Thoracic aorta (tissue), 2 donors: ENCODE measurements around the gene FOXP1. TPM values are rescaled to one million over a fixed set of nuclear protein-coding genes. Genes with fewer than 3 reads are reported as not detected.

Source experiments
- ATAC-seq: fragments of 150-250 bp; one replicate; pipeline ENCODE4 v1.8.0; 2017; ENCODE audit warnings: low read depth; ENCODE audit not compliant: insufficient number of reproducible peaks, low FRiP score
- DNase-seq: peaks from one replicate; pipeline ENCODE4 v3.0.0-alpha.2; 2020; ENCODE audit warnings: low spot score
- H3K27ac ChIP-seq, 2 donors: fragments of 200-600 bp; sonication (generic); 1 replicate in 1 of 2; 2 replicates in 1 of 2; pipeline ENCODE4 v1.5.1; 2016; ENCODE audit warnings: mild to moderate bottlenecking in 2 of 2, moderate library complexity in 2 of 2
- H3K27me3 ChIP-seq: fragments of 200-600 bp; sonication (generic); replicated peaks from 2 replicates; pipeline ENCODE4 v1.6.0; 2016; ENCODE audit warnings: mild to moderate bottlenecking; ENCODE audit not compliant: insufficient read depth
- H3K36me3 ChIP-seq: fragments of 200-600 bp; sonication (generic); one replicate; pipeline ENCODE4 v1.5.1; 2016
- H3K4me1 ChIP-seq, 2 donors: fragments of 200-600 bp; sonication (generic); 1 replicate in 1 of 2; 2 replicates in 1 of 2; pipeline versions ENCODE4 v1.5.1 to v1.6.0; 2016; ENCODE audit warnings: low read depth in 2 of 2, mild to moderate bottlenecking in 1 of 2; ENCODE audit not compliant: control insufficient read depth in 1 of 2
- H3K4me3 ChIP-seq: fragments of 200-600 bp; sonication (generic); 2 replicates; pipeline ENCODE4 v1.5.1; 2016; ENCODE audit warnings: mild to moderate bottlenecking
- H3K9me3 ChIP-seq: fragments of 200-600 bp; sonication (generic); 2 replicates; pipeline ENCODE4 v1.5.1; 2016
- total RNA-seq, 2 donors: library from RNA; depleted of rRNA; stranded (reverse); fragments of >200 nt; gene quantifications; one replicate each; pipeline versions ENCODE4 v1.1.0 to v1.2.3, GENCODE V29; 2016
- TF ChIP-seq, protein P1 (sequence below): fragments of 200-600 bp; sonication (generic); IDR thresholded peaks from one replicate; pipeline ENCODE4 v1.5.1; 2019; ENCODE audit warnings: antibody characterized with exemption

Gene FOXP1
- total RNA-seq, 2 donors from 2014 or later, result 176 to 255 TPM

DNA sequence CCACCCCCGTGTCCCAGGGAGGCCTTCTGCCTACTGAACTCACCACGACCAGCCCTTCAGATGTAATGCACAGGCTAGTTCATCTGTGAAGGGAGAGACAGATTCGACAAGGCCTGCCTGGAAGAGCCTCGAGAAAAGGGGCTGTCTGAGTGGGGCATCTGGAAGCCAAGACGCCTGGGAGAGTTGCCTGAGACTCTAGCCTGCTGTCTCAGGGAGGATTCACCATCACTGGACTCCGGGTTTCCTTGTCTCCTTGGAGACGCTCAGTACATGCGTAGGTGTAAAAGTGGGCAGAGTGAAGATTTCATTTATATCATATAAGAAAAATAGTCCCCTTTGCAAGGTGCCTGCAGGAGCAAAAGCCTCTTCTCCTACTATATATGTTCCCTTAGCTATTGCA, 468.9 kb downstream of the FOXP1 start:
- DNase-seq, result no peak
- Histone ChIP-seq H3K9me3 (no peaks in the 10 kb centered on the region), H3K27me3 (no peaks in the 10 kb centered on the region), H3K4me1 (peaks cover 27 to 92% of the 10 kb centered on the region in 2 donors), H3K4me3 (no peak overlapping the region), H3K27ac (peak overlapping the region; percentile 38 to 41), H3K36me3 (peaks cover 7% of the 10 kb centered on the region)
- TF ChIP-seq, protein P1, sequence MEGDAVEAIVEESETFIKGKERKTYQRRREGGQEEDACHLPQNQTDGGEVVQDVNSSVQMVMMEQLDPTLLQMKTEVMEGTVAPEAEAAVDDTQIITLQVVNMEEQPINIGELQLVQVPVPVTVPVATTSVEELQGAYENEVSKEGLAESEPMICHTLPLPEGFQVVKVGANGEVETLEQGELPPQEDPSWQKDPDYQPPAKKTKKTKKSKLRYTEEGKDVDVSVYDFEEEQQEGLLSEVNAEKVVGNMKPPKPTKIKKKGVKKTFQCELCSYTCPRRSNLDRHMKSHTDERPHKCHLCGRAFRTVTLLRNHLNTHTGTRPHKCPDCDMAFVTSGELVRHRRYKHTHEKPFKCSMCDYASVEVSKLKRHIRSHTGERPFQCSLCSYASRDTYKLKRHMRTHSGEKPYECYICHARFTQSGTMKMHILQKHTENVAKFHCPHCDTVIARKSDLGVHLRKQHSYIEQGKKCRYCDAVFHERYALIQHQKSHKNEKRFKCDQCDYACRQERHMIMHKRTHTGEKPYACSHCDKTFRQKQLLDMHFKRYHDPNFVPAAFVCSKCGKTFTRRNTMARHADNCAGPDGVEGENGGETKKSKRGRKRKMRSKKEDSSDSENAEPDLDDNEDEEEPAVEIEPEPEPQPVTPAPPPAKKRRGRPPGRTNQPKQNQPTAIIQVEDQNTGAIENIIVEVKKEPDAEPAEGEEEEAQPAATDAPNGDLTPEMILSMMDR, result no peak
- no peak for ATAC-seq

DNA sequence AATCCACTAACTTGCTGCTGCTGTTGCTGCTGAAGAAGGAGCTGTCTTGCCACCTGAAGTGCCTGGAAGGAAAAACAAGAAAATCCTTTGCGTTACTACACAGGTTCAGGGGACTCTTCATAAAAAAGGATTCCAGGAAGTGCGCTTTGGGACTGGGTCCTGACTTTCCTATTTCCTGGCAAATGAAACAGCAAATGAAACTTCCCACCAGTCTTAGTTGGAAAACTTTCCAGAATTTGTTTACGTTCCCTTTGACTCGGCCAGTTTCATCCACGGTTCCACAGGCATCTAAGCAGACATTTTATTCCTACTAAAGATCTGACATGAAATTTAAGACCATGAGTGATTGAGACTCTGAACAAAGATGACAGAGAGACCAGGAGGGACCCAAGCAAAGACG, 471.0 kb downstream of the FOXP1 start:
- no peak for ATAC-seq
- Histone ChIP-seq H3K4me3 (no peak overlapping the region), H3K4me1 (peaks cover 25 to 92% of the 10 kb centered on the region in 2 donors)

DNA sequence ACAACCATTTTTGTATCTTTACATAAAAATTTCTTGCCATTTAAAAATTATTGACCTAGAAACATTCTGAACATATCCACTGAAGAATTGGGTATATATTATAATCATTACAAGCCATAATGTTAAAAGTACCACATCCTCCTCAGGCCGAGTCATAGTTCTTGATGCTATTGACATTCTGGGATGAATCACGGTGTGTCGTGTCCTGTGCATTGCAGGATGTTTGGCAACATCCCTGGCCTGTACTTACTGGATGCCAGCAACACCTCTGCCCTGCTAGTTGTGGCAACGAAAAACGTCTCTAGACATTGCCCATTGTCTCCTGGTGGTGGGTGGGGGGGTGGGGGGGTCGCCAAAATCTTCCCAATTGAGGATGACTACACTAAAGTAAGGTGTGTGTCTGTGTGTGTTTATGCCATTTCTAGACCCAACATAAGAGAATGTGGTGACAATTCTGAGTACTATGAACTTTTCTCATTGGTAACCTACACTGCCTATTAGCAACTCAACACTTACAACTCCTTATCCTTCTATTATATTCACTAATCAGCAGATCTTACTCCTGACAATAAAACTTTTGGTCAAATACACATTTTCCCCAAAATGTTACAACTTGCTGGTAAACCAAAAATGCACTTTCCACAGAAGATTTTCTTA, 471.6 kb downstream of the FOXP1 start:
- H3K4me3 ChIP-seq, result no peak overlapping the region
- ATAC-seq, result no peak
- H3K27ac ChIP-seq, result peak overlapping the region; percentile 55 to 61
- no peaks in the 10 kb centered on the region for H3K9me3 ChIP-seq
- H3K36me3 ChIP-seq, result peaks cover 7% of the 10 kb centered on the region
- DNase-seq, result no peak
- H3K27me3 ChIP-seq, result no peaks in the 10 kb centered on the region
- TF ChIP-seq, protein P1, result no peak
- H3K4me1 ChIP-seq, result peaks cover 25 to 92% of the 10 kb centered on the region in 2 donors

More for the DNA sequence above, 471.0 kb downstream of the FOXP1 start:
- H3K9me3 ChIP-seq, result no peaks in the 10 kb centered on the region
- TF ChIP-seq, protein P1, result no peak
- no peaks in the 10 kb centered on the region for H3K27me3 ChIP-seq
- no peak for DNase-seq
- peaks cover 7% of the 10 kb centered on the region for H3K36me3 ChIP-seq
- H3K27ac ChIP-seq, result peak overlapping the region; percentile 55 to 61

DNA sequence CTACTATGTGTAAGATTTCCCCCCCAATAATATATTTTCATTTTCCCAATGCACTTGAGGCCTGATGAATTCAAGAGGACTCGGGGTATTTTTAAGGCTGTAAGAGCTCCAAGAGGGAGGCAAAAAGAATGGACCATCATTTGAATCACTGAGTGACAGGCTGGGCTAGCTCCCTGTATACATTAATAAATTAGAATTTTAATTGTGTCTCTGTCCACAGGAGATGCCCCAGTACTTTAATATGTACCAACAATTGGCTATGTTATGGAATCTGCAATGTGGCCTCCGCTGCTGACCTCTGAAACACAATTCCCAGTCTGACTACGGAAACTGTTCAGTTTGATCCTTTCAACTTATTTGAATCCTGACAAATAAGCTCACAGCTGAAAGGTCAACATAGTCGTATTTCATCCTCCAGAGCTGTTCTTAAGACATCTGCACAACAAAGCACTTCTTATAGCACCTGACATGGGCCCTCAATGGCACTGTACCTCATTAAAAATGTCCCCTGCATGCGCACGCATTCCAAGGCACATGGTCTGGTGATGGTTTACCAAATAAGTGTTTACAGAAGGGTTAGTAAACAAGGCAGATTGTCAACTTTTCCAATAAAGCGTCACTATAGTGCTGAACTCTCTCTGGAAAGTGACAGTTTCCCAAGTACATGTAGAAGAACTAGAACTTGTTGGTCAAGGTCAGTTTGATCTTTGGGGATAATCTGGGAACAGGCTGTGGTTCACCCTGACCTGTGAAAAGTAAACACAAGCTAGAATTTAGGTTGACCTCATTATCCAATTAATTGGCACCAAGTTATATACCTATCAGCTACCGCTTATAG, 472.9 kb downstream of the FOXP1 start:
- ATAC-seq (no peak), DNase-seq (no peak)
- H3K27ac ChIP-seq, result peak overlapping the region in 1 of 2 donors; percentile 91
- TF ChIP-seq, protein P1, result no peak
- H3K4me3 ChIP-seq, result no peak overlapping the region
- H3K27me3 ChIP-seq, result no peaks in the 10 kb centered on the region
- H3K9me3 ChIP-seq, result no peaks in the 10 kb centered on the region
- peaks cover 7% of the 10 kb centered on the region for H3K36me3 ChIP-seq
- H3K4me1 ChIP-seq, result peaks cover 33 to 93% of the 10 kb centered on the region in 2 donors

DNA sequence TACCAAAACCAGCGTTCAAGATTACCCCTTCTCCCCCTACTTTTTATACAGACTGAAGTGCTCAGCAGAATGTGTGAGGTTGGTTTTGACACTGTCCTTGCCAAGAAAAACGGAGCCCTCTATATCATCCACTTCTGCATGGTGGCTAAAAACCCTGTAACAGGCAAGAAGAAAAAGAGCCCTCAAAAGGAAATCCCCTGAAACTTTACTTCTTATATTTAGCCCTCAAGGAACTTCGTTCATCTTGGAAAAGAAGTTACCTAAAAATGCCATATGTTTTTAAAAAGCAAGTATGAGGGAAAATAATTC, 473.6 kb downstream of the FOXP1 start:
- no peaks in the 10 kb centered on the region for H3K27me3 ChIP-seq
- H3K36me3 ChIP-seq, result peaks cover 7% of the 10 kb centered on the region
- ATAC-seq, result no peak
- peaks cover 38 to 96% of the 10 kb centered on the region in 2 donors for H3K4me1 ChIP-seq
- peak overlapping the region; percentile 51 to 91 for H3K27ac ChIP-seq
- no peak for DNase-seq
- no peaks in the 10 kb centered on the region for H3K9me3 ChIP-seq
- TF ChIP-seq, protein P1, result no peak
- peak overlapping the region; percentile 3 for H3K4me3 ChIP-seq
